Esophagus squamous epithelium (tissue), 5 donors: ENCODE results near the gene CNOT1. TPM values are rescaled to one million over a fixed set of nuclear protein-coding genes. Genes with fewer than 3 reads are reported as not detected.
A peak's percentile ranks its signal among the peaks of the same experiment; 100 is the strongest.
"Not testable (repeated sequence)": the region's sequence is repeated elsewhere in the genome, so short reads cannot be mapped to it uniquely, and the experiment has no call there.

ENCODE experiments used
- DNase-seq: peaks from one replicate; lab custom pipeline; 2025; lab: John Stamatoyannopoulos, UW
- H3K27ac ChIP-seq, 4 donors: fragments of 200-600 bp; sonication (generic); one replicate each; pipeline ENCODE4 v1.5.1; 2016 to 2019; ENCODE audit warnings: mild to moderate bottlenecking in 1 of 4
- H3K27me3 ChIP-seq, 4 donors: fragments of 200-600 bp; sonication (generic); 1 replicate in 3 of 4; 2 replicates in 1 of 4; pipeline versions ENCODE4 v1.5.1 to v1.6.0; 2017 to 2021; ENCODE audit warnings: antibody characterized with exemption in 1 of 4
- H3K36me3 ChIP-seq, 3 donors: fragments of 200-600 bp; sonication (generic); one replicate each; pipeline ENCODE4 v1.5.1; 2016 to 2019
- H3K4me1 ChIP-seq, 3 donors: fragments of 200-600 bp; sonication (generic); one replicate each; pipeline ENCODE4 v1.5.1; 2017 to 2019
- H3K4me3 ChIP-seq, 4 donors: fragments of 200-600 bp; sonication (generic); 1 replicate in 3 of 4; 2 replicates in 1 of 4; pipeline ENCODE4 v1.5.1; 2016 to 2019; ENCODE audit warnings: mild to moderate bottlenecking in 2 of 4, moderate library complexity in 1 of 4
- H3K9me3 ChIP-seq, 3 donors: fragments of 200-600 bp; sonication (generic); one replicate each; pipeline ENCODE4 v1.5.1; 2016 to 2019
- CTCF ChIP-seq, 6 experiments: fragments of 450-650 bp in 4 of 6; fragments of 200-600 bp in 2 of 6; sonication (generic) in 2 of 6; IDR thresholded peaks; one replicate each; pipeline ENCODE4 v1.5.1; 2016 to 2019; ENCODE audit warnings: antibody characterized with exemption in 6 of 6, mild to moderate bottlenecking in 4 of 6, moderate library complexity in 4 of 6
- POLR2A ChIP-seq, 4 donors: fragments of 450-650 bp; IDR thresholded peaks; one replicate each; pipeline ENCODE4 v1.6.1; 2017; ENCODE audit warnings: antibody characterized with exemption in 4 of 4, mild to moderate bottlenecking in 4 of 4, moderate library complexity in 3 of 4
- WGBS, 2 donors: methylation state at CpG; one replicate each; pipeline ENCODE4 v1.1.5; 2018; 5-methylcytosine and 5-hydroxymethylcytosine counted together
- intact Hi-C: fragments of 100-400 bp; cut with DNase I; formaldehyde crosslinking; loops from one replicate; pipeline ENCODE4 v1.15.0; 2022
- total RNA-seq, 4 donors: library from RNA; depleted of rRNA; stranded (reverse); fragments of >200 nt; gene quantifications; one replicate each; pipeline ENCODE4 v1.1.0, GENCODE V29; 2016
- donor health status: DM: yes; HTN: yes; CAD: no.

CNOT1 gene
- total RNA-seq, 4 donors from 2014 or later = 124 to 229 (median 153) TPM

- WGBS, 2 donors = 89 to 93% methylated on average over 4 of the region's 4 CpGs
- DNase-seq = no peak
- Histone ChIP-seq H3K9me3 (no peaks in the 10 kb centered on the region), H3K36me3 (peaks cover 28 to 100% (median 73%) of the 10 kb centered on the region in 3 donors), H3K4me3 (no peak overlapping the region), H3K27ac (no peak overlapping the region), H3K4me1 (peaks cover 0 to 12% (median 0%) of the 10 kb centered on the region in 3 donors), H3K27me3 (no peaks in the 10 kb centered on the region)
- no peak for TF ChIP-seq CTCF (IDR thresholded peaks at IDR 0.05)
- no peak for TF ChIP-seq POLR2A (IDR thresholded peaks at IDR 0.05)
- intact Hi-C loops = no loop called here
Observed at GRCh38 chr16:58574895-58575294, 54.7 kb downstream of the CNOT1 start.

- intact Hi-C loops, H3K9me3 ChIP-seq, H3K27me3 ChIP-seq, H3K4me3 ChIP-seq, H3K4me1 ChIP-seq, DNase-seq, H3K27ac ChIP-seq: not testable (repeated sequence)
- H3K36me3 ChIP-seq = peaks cover 4 to 100% (median 24%) of the 10 kb centered on the region in 3 donors
- 84 to 98% methylated on average over 4 of the region's 4 CpGs for WGBS, 2 donors
Observed at GRCh38 chr16:58565697-58566096, 63.9 kb downstream of the CNOT1 start.

- no peaks in the 10 kb centered on the region for H3K4me1 ChIP-seq
- H3K27me3 ChIP-seq = no peaks in the 10 kb centered on the region
- WGBS, 2 donors = 92 to 94% methylated on average over 4 of the region's 4 CpGs
- TF ChIP-seq POLR2A (IDR thresholded peaks at IDR 0.05) (no peak), CTCF (IDR thresholded peaks at IDR 0.05) (peak in 1 of 6 experiments; percentile 9)
- intact Hi-C loops = no loop called here
- H3K36me3 ChIP-seq = peaks cover 6 to 100% (median 30%) of the 10 kb centered on the region in 3 donors
- no peaks in the 10 kb centered on the region for H3K9me3 ChIP-seq
- DNase-seq = no peak
- H3K27ac ChIP-seq = no peak overlapping the region
- no peak overlapping the region for H3K4me3 ChIP-seq
Observed at GRCh38 chr16:58563775-58564174, 65.9 kb downstream of the CNOT1 start.

GRCh38 chr16:58563235-58563634 is 66.4 kb downstream of the CNOT1 start:
- Histone ChIP-seq H3K27me3 (no peaks in the 10 kb centered on the region), H3K4me1 (no peaks in the 10 kb centered on the region), H3K4me3 (no peak overlapping the region), H3K27ac (no peak overlapping the region), H3K36me3 (peaks cover 7 to 100% (median 34%) of the 10 kb centered on the region in 3 donors), H3K9me3 (no peaks in the 10 kb centered on the region)
- no peak for DNase-seq
- TF ChIP-seq POLR2A (IDR thresholded peaks at IDR 0.05) = no peak
- TF ChIP-seq CTCF (IDR thresholded peaks at IDR 0.05) = no peak
- intact Hi-C loops = no loop called here

- intact Hi-C loops = no loop called here
- H3K4me1 ChIP-seq = no peaks in the 10 kb centered on the region
- WGBS, 2 donors = 81% methylated on average over 2 of the region's 2 CpGs
- peaks cover 29 to 100% (median 43%) of the 10 kb centered on the region in 3 donors for H3K36me3 ChIP-seq
- no peaks in the 10 kb centered on the region for H3K27me3 ChIP-seq
- H3K9me3 ChIP-seq = no peaks in the 10 kb centered on the region
- H3K4me3 ChIP-seq = no peak overlapping the region
- DNase-seq = no peak
- no peak for TF ChIP-seq POLR2A (IDR thresholded peaks at IDR 0.05)
- TF ChIP-seq CTCF (IDR thresholded peaks at IDR 0.05) = no peak
- no peak overlapping the region for H3K27ac ChIP-seq
Observed at GRCh38 chr16:58556678-58557077, 72.9 kb downstream of the CNOT1 start.

GRCh38 chr16:58551496-58551895 is 78.1 kb downstream of the CNOT1 start:
- no peaks in the 10 kb centered on the region for H3K27me3 ChIP-seq
- H3K4me3 ChIP-seq = no peak overlapping the region
- H3K36me3 ChIP-seq = peaks cover 26 to 100% (median 54%) of the 10 kb centered on the region in 3 donors
- intact Hi-C loops = no loop called here
- 75 to 80% methylated on average over 3 of the region's 3 CpGs for WGBS, 2 donors
- no peak for DNase-seq
- H3K4me1 ChIP-seq = no peaks in the 10 kb centered on the region
- H3K27ac ChIP-seq = no peak overlapping the region
- H3K9me3 ChIP-seq = no peaks in the 10 kb centered on the region
- no peak for TF ChIP-seq CTCF (IDR thresholded peaks at IDR 0.05)
- no peak for TF ChIP-seq POLR2A (IDR thresholded peaks at IDR 0.05)
